Fibroblast of skin of right quadriceps (primary cell): Measurements from ENCODE around the gene HECW1.
A peak's percentile ranks its signal among the peaks of the same experiment; 100 is the strongest.

Experiments
- DNase-seq: peaks from one replicate; pipeline ENCODE4 v3.0.0-alpha.2; 2013

Gene HECW1

DNA sequence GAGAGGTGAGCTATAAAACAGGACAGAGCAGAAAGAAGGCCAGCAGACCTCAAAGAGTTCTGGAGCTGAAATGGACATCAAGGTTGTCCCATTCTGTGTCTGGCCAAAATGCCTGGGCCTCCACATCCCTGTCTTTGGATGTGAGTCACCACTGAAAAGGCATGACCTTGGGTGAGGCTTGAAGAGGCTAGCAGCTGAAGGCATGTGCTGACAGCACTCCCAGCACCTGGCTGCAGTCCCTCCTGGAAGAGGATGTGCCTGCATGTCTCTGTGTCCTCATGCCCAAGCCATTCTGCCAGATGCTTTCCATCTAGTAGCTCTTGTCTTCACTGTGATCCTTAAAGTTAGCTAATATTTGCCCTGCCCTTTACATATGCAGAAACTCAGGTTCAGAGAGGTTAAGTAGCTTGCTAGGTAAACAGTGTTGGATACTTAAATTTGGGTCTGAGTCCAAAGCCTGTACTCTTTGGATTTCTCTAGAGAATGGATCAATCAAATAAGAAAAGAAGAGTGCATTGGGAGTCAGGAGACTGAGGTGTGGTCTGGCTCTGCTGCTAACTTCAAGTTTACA, 35.8 kb downstream of the HECW1 start:
- DNase-seq = peak; percentile 19

- DNase-seq = no peak
Measured at GRCh38 chr7:43151076-43151475, 38.6 kb downstream of the HECW1 start.

DNA sequence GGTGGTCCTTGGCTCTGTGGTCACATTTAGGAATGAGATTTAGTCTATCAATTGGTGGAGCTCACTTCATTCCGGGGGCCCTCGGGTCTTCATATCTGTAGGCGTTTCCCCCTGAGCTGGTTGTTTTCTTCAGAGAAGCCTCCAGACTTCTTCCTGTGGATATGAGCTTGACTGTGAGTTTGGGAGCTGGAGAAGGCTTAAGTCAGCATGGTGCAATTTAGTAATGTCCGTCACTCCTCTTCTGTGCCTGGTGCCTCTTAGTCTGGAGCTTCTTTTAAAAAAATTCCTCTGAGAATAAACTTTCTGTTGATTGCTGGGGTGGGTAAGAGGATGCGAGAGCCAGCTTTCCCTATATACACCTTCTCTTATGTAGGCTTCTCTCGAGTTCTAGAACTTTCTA, 40.2 kb downstream of the HECW1 start:
- DNase-seq = no peak

DNA sequence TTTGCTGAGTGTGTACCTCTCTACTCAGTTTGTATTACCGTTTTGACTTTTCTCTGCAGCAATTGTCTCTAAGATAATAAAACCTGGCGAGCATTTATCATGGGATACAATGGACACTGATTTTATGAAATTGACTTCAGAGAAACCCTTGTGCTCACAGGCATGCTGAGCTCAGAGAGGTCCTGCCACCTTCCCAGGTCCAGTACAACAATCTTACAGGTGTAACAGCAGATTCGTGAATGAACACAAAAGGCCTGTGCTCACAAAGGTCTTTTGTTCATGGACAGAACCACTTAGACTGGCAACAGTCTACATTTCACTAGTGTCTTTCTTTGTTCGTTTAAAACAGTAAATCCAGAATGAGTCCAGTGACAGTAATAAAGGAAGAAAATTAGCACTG, 43.2 kb downstream of the HECW1 start:
- no peak for DNase-seq

GRCh38 chr7:43163885-43164284, 51.4 kb downstream of the HECW1 start:
- DNase-seq = no peak

- peak; percentile 98 for DNase-seq
Measured at GRCh38 chr7:43164757-43165156, 52.3 kb downstream of the HECW1 start.

- DNase-seq = no peak
Measured at GRCh38 chr7:43166686-43167085, 54.2 kb downstream of the HECW1 start.

DNA sequence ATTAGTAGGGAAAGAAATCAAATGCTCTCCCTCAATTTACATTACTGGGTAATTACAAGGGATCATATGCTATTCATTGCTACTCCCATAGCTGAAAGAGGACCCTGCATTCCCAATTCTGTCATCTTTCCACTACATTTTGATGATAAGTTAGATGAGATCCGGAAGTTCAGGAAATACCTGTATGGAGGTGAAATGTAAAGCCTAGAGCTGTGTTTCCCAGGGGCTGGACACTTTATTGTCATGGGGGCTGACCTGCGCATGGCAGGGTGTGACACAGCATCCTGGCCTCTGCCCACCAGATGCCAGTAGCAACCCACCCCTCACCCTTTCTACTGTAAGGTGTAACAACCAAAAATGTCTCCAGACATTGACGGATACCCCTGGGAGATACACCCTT, 56.6 kb downstream of the HECW1 start:
- DNase-seq = no peak

- no peak for DNase-seq
Measured at GRCh38 chr7:43170571-43170970, 58.1 kb downstream of the HECW1 start.

DNA sequence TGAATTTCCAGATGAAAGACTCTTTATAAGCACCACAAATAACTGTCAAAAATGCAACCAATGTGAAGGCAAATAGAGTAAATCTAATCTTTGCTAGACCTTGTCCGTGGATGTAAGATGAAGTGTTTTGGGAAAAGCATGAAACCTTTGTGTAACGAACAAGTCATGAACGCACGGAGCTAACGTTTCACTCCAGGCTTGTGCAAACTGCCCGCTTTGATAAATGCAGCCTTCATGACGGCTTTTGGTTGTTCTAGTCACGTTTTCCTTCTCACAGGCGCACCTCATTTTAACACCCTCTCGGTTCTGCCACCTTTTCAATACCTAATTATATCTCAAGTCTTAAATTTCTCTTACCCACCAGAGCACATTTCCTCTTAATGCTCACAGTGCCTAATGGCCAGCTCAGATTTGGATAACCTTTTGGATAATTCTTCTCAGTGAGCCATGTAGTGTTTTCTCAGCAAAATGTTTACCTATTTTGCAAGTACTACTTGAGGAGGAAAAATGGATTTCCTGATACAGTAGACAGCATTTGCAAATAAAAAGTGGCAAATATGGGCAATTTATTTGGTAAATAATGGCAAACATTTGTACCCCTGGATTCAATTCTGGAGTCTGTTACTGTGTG, 63.2 kb downstream of the HECW1 start:
- DNase-seq = no peak

DNA sequence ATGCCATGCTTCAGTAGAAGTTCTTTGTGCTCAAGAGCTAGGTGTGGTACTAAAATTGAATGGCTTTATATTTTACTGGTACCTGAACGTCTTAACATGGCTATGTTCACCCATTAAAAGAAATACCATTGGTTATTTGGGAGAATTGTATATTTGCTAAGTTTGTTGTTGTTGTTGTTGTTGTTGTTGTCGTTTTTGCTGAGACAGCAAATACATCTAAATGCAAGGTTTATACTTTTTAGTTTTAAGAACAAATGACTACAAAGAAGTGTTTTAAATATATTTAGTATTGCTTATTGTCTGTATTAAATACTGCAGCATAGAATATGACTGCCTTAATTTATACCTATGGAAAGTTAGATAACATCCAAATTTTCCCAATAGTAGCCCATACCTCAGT, 66.9 kb downstream of the HECW1 start:
- DNase-seq = no peak

- peak; percentile 10 for DNase-seq
Measured at GRCh38 chr7:43192806-43193460, 80.5 kb downstream of the HECW1 start.

- no peak for DNase-seq
Measured at GRCh38 chr7:43193893-43194292, 81.4 kb downstream of the HECW1 start.

GRCh38 chr7:43195256-43195655, 82.8 kb downstream of the HECW1 start:
- no peak for DNase-seq

- DNase-seq = no peak
Measured at GRCh38 chr7:43195768-43196167, 83.3 kb downstream of the HECW1 start.

DNA sequence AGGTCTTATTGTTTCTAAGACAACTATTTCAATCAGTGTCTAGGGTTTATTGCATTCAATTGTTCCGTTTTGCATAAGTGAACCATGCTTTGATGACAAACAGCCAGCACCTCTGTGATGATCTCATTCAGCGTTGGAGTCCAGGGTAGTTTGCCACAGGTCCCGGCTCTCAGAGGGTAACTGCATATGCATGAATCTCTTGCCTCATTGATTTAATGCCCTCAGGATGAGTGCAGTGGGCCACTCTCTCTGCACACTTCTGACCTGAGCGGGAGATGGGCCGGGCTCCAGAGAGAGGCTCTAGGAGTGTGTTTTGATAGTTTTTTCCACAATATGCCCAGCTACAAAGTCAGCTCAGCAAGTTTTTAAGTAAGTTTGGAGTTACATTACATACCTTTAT, 83.9 kb downstream of the HECW1 start:
- DNase-seq = peak; percentile 13

DNA sequence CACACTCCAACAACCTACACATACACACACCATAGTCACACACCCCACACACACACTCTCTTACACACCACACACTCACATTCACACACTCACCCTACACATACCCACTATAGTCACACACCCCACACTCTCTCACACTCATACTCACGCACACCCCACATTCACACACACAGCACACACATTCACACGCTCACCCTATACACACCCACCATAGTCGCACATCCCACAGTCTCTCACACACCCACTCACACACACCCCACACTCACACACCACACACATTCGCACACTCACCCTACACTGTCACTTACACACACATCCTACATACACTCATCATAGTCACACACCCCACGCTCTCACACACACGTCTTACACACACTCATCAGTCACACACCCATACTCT, 85.6 kb downstream of the HECW1 start:
- no peak for DNase-seq

DNA sequence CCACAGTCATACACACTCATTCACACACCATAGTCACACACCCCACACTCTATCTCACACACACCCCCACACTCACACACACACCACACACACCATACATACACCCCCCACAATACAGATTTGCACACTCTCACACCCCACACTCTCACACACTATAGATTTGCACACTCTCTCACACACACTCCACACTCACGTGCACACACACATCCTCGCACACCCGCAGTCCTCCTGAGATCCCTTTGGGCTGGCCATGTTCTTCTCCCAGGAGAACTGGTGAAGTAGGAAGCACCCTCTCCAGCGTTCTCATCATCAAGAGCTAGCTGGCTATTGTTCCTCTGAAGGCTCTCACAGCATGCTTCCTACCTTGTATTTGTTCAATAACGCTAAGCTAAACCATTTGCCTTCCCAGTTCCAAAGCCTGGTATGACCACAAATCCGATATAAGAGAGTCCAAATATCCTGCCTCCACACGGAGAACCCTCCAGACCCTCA, 86.2 kb downstream of the HECW1 start:
- no peak for DNase-seq

DNA sequence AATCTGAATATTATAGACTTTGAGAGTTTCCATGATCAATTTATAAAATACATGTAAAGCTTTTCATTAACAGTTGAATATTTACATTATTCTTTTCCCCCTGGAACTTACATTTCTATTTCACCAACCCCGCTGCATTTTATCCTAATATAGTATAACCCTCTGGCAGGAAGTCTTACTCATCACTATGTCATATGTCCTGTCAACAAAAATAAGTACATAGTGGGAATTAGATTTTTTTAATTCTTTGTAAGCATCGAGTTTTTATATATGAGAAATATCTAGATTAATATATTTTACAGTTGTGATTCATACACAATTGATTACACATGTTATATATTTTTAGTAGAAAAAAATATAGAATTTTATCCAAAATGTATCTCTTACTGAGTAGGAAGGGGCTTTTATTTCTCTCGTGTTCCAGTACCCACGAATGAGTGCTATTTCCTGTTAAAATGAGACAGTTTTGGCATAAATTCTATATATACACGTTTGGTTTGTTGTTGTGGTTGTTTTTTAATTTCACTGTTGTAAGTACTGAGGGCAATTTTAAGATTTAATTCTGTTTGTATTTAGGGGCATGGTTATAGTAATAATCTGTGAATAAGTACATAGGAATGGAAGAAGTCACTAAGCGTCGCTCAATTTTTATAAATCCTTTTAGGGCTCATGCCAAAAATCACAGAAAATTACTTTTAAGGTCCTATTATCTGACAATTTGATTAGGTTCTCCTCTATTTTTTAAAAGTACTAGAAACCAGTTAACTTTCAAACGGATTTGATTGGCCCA, 87.1 kb downstream of the HECW1 start:
- peak; percentile 76 for DNase-seq

- DNase-seq = peak; percentile 54
Measured at GRCh38 chr7:43201912-43202311, 89.5 kb downstream of the HECW1 start.

GRCh38 chr7:43204081-43204480, 91.6 kb downstream of the HECW1 start:
- DNase-seq = peak; percentile 60

DNA sequence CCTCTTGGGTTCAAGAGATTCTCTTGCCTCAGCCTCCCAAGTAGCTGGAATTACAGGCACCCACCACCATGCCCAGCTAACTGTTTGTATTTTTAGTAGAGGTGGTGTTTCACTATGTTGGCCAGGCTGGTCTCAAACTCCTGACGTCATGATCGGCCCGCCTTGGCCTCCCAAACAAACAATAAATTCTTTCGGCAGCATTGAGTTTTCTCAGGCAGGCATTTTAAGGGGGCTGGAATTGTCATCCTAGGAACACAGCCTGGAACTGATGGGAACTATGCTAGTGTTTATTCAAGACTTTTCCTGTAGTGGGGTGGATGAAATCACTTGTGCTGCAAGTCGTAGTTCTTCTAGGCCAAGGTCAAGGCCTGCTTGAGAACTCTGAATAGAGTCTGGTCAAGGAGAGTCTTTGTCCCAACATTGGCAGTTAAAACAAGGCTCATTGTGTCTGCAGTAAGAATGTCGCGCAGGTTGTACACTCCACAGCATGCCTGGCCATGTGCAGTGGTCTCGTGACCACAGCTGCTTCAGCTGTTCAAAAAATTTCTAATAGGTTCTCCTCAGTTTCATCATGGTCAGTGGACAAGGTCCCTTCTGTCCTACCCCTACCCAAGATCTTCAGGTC, 92.8 kb downstream of the HECW1 start:
- no peak for DNase-seq

- no peak for DNase-seq
Measured at GRCh38 chr7:43208242-43208641, 95.8 kb downstream of the HECW1 start.
